GM18526 (cell line): ENCODE data around the gene UBL5.

ENCODE experiments used
- POLR2A ChIP-seq: IDR thresholded peaks from 3 replicates; pipeline ENCODE4 v1.6.1; 2011; ENCODE audit not compliant: insufficient read length; ENCODE audit errors: extremely low read depth

Gene UBL5

GRCh38 chr19:9827289-9828238 lies at the start of gene UBL5:
TSS of gene UBL5 (plus strand) at chr19:9827918. CDS start at chr19:9828338, 420 bp downstream.
- TF ChIP-seq POLR2A, result peak; percentile 95

- no peak for TF ChIP-seq POLR2A
Measured at GRCh38 chr19:9782338-9782737, 45.4 kb upstream of the UBL5 start.

- peak; percentile 56 for TF ChIP-seq POLR2A
Measured at GRCh38 chr19:9785367-9786331, 42.1 kb upstream of the UBL5 start.

GRCh38 chr19:9786342-9786741 lies 41.4 kb upstream of the UBL5 start:
- no peak for TF ChIP-seq POLR2A

GRCh38 chr19:9786819-9787218 lies 40.9 kb upstream of the UBL5 start:
- no peak for TF ChIP-seq POLR2A

- TF ChIP-seq POLR2A, result no peak
Measured at GRCh38 chr19:9789066-9789465, 38.7 kb upstream of the UBL5 start.

- TF ChIP-seq POLR2A, result no peak
Measured at GRCh38 chr19:9791552-9792205, 36.0 kb upstream of the UBL5 start.

GRCh38 chr19:9792206-9793070 lies 35.3 kb upstream of the UBL5 start:
- peak; percentile 32 for TF ChIP-seq POLR2A

- peak; percentile 4 for TF ChIP-seq POLR2A
Measured at GRCh38 chr19:9793071-9793591, 34.6 kb upstream of the UBL5 start.

GRCh38 chr19:9796113-9796773 lies 31.5 kb upstream of the UBL5 start:
- no peak for TF ChIP-seq POLR2A

- TF ChIP-seq POLR2A, result no peak
Measured at GRCh38 chr19:9797871-9798270, 29.8 kb upstream of the UBL5 start.

- no peak for TF ChIP-seq POLR2A
Measured at GRCh38 chr19:9799162-9799561, 28.6 kb upstream of the UBL5 start.

- TF ChIP-seq POLR2A, result no peak
Measured at GRCh38 chr19:9801976-9802375, 25.7 kb upstream of the UBL5 start.

- TF ChIP-seq POLR2A, result no peak
Measured at GRCh38 chr19:9806803-9807202, 20.9 kb upstream of the UBL5 start.
